OCI-LY3 (cell line): ENCODE results near the gene NKX2-3.
A peak's percentile ranks its signal among the peaks of the same experiment; 100 is the strongest.

Source experiments
- EZH2phosphoT487 ChIP-seq: fragments of 200-600 bp; shearing (Covaris generic); IDR thresholded peaks from 2 replicates; pipeline ENCODE4 v1.6.1; 2018; ENCODE audit warnings: antibody characterized with exemption, mixed run types, low read depth
- TF ChIP-seq, protein P1 (sequence below): fragments of 200-600, 300-600 bp; sonication (generic); IDR thresholded peaks from 2 replicates; pipeline ENCODE4 v1.5.1; 2014; ENCODE audit warnings: antibody characterized with exemption, low read length, low read depth

DNA sequence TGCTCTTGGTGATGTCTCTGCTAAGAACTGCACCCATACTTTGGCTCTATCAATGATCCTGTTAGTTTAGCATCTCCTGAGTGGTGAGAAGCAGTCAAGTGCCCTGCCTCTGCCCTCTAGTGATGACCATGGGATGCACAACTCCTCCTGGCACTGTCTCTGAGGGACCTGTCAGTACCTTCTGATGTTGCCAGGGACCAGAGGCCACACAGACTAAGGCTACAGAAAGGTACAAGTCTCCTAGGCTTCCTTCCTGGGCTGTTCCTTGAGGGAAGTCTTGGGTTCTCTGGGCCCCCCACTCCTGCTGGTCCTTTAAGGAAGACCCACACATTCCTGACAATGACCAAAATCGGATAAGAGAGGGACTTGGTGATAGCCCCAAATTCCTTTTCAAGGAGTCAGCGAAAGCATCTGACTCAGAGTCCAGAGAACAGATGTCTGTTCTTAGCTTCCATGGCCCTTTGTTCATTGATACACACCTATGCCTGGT lies 15.3 kb downstream of the NKX2-3 start:
- TF ChIP-seq, protein P1, sequence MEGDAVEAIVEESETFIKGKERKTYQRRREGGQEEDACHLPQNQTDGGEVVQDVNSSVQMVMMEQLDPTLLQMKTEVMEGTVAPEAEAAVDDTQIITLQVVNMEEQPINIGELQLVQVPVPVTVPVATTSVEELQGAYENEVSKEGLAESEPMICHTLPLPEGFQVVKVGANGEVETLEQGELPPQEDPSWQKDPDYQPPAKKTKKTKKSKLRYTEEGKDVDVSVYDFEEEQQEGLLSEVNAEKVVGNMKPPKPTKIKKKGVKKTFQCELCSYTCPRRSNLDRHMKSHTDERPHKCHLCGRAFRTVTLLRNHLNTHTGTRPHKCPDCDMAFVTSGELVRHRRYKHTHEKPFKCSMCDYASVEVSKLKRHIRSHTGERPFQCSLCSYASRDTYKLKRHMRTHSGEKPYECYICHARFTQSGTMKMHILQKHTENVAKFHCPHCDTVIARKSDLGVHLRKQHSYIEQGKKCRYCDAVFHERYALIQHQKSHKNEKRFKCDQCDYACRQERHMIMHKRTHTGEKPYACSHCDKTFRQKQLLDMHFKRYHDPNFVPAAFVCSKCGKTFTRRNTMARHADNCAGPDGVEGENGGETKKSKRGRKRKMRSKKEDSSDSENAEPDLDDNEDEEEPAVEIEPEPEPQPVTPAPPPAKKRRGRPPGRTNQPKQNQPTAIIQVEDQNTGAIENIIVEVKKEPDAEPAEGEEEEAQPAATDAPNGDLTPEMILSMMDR: peak; percentile 40
- TF ChIP-seq EZH2phosphoT487: no peak
